Left kidney (tissue), 2 donors: ENCODE data around the gene TIAM2. TPM values are rescaled to one million over a fixed set of nuclear protein-coding genes. Genes with fewer than 3 reads are reported as not detected.
"Not testable (repeated sequence)": the region's sequence is repeated elsewhere in the genome, so short reads cannot be mapped to it uniquely, and the experiment has no call there.

Experiments used
- DNase-seq: peaks from one replicate; pipeline ENCODE4 v3.0.0-alpha.2; 2013
- polyA plus RNA-seq: library from polyadenylated mRNA; unstranded; fragments of 120-200 nt; gene quantifications from one replicate; pipeline ENCODE4 v1.2.1, GENCODE V29; 2013; ENCODE audit not compliant: insufficient read length

The TIAM2 gene
- polyA plus RNA-seq, 1 donor: 24.0 TPM

DNA sequence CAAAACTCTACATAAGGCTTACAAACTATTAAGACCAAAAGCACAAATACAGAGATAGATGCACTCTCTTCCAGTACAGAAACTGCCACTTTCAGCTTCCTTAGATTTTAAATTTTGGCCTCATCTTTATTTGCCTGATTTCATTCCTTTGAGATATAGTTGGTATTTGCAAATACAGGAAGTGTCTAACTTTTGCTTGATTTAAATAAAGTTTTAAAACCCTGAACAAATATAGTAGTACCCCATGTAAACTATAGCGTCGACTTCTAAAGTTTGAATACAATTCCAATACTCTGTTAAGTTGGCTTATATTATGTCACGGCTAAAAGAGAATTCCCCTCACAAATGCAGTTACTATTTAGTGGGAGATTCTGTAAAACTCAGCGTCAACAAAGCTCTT, 267.5 kb downstream of the TIAM2 start:
- DNase-seq: no peak

DNA sequence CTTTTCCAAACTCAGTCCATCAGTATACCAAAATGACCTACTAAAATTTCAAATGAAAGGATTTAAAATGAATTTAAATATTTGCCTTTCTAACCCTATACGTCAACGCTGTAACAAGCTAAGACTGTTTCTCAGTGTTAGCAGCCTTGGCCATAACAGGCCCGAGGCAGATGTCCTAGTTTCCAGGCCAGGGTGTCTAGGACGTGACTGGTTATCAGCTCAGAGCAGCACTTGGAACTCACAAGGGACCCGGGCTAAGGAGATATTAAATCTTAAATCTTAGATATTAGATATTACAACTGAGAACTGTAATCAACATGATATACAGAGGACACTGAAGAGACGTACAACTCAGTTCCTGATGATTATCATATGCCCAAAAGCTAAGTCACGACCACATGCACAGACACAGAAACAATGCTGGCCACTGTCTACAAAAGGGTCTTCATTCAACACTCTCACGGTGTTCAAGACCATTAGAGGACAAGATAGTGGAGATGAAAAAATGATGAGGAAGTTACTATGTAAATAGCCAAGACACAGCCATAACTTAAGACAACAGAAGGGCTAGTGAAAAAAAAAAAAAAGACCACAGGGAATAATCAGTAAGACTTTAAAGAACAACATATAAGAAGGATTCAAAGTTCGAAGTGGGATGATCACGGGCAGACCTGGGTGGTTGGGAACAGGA, 268.4 kb downstream of the TIAM2 start, which contains the start of gene CLDN20:
Gene CLDN20 (plus strand): TSS at position 641 of the 691 bp plus-strand sequence. CDS start 11,707 bp downstream, outside the sequence.
- no peak for DNase-seq

DNA sequence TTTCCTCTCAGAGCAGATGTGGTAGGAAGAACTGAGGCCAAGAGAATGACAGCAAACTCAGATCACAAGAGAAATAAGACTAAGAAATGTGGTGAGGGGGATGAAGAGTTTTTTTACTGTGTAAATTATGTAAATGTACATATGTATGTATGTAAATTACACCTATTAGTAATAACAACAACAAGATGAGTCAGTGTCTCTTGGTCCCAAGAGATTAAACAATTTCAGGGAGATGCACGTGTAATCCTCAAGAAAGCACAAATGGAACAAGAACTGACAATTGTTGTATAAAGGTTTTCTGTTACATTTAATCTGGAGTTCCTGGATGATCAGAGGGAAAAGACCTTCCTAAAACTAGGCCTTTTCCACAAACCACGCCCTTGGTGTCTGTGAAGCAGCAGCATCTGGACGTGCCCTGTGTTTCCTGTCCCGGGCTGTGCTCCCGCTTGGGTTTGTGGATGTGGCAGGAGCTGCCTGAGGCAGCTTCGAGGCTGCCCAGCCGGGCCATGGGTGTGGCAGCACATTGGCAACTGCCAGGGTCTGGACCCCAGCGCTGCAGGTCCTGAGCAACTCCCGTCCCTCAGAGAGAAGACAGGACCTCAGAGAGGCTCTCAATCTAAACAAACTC, 269.7 kb downstream of the TIAM2 start:
- DNase-seq: no peak

DNA sequence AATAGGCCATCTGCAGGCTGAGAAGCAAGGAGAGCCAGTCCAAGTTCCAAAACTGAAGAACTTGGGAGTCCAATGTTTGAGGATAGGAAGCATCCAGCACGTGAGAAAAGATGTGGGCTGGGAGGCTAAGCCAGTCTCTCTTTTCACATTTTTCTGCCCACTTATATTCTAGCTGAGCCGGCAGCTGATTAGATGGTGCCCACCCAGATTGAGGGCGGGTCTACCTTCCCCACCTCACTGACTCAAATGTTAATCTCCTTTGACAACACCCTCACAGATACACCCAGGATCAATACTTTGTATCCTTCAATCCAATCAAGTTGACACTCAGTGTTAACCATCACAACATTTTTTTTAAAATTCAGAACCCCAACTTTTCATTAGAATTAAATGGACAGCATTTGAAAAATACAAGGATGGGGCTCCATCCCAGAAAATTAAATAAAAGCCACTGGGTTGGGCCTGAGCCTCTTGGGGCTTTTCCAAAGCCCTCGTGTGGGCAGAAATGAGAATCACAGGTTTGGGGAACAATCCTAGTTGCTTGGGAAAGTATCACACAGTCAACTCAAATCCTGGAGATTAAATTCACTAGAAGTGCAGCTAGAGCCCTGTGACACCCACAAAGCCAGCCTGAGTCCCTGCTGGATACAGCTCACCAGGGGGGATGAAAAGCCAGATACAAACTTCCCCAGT, 270.9 kb downstream of the TIAM2 start:
- DNase-seq: no peak

DNA sequence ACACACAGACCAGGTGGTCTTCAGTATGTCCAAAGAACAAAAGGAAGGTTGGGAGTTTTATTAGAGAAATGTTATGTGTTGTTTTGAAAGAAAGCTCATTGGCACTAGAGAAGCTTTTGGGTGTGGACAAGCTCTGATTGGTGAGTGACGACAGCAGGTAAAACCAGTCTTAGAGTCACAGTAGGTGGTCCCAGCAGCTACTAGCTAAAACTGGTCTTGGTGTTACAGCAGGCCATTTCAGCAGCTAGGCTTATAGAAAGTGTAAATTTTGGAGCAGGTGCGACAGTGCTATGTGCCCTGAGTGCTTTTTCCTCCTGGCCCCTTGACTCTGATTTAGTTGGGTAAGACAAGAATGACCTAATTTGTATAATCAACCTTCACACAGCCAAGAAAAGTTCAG, 272.3 kb downstream of the TIAM2 start:
- DNase-seq: no peak

DNA sequence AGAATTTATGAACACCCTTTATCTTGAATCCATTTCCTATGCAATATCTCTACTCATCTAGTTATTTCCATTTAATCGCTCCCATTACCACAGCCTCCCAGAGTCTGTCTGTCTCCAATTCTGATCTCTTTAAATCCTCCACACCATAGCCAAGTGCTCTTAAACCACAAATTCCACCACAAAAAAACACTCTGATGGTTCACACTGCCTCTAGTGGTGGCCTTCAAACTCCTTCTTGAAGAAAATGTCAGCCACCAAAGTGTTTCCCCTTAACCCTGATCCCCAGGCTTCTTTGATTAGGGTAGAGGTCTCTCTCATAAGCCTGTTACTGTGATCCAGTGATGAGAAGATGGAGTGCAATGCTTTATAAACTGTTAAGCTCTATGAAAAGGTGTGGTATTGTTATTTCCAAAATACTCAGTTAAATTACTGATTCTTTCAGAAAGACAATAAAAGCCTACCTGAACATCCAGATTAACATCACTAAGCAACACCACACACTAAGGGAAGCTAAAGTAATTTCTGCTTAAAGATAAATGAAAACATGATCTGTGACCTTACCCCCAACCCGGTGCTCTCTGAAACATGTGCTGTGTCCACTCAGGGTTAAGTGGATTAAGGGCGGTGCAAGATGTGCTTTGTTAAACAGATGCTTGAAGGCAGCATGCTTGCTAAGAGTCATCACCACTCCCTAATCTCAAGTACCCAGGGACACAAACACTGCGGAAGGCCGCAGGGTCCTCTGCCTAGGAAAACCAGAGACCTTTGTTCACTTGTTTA, 273.2 kb downstream of the TIAM2 start:
- not testable (repeated sequence) for DNase-seq

DNA sequence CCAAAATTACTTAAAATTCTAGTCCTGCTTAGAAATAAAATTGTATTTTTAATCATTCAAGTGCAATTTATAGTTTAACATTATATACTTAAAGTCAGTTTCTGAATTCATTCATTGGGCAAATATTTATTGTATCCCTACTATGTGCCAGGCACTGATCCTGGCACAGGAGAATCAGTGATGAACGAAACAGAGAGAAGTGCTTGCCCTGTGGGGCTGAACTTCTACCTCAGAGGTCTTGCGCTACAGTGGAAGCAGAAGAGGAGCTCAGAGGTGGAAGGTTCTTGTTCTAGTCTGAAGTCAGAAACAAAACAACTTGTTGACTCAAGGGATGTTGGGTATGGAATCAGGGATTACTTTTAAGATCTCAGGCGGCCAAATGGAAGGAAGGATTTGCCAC, 274.6 kb downstream of the TIAM2 start:
- DNase-seq: no peak

DNA sequence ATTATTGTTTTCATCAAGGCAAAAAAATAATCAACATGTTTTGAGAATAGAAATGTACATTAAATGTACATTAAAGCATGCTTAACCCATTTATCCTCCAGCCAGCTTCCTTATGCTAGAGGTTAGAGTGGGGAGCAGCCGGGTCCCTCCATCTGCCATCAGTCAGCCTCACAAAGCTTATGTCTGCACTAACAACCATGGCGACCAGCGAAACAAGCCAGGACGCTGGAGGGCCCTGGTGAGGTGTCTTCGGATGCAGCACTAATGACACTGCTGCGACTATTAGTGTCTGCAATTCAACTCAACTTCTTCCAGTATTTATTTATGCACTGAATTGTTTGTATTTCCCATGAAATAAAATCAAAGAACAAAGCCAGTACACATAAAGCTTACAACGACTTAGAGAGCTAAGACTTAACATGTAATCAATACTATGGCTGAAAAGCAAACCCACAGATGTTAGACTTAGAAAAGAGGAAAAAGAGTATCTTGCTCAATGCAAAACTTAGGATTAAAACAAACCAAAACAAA, 275.5 kb downstream of the TIAM2 start:
- DNase-seq: no peak

DNA sequence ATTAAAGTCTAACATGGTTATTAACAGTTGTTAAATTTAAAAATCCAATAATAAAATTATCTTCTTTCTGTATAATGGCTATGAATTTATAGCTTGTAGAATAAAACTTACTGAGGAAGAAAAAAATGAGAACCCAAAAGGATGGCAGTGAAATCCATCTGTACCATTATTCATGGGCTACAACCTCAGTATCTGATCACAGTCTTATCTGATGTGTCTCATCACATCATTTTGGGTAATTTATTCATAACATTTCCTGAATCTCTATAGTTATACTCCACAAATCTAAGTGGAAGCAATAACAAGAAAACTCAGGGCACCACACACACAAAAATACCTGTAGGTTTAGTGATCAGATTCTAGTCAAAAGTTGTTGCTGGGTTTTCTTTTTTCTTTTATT, 276.0 kb downstream of the TIAM2 start:
- DNase-seq: no peak

DNA sequence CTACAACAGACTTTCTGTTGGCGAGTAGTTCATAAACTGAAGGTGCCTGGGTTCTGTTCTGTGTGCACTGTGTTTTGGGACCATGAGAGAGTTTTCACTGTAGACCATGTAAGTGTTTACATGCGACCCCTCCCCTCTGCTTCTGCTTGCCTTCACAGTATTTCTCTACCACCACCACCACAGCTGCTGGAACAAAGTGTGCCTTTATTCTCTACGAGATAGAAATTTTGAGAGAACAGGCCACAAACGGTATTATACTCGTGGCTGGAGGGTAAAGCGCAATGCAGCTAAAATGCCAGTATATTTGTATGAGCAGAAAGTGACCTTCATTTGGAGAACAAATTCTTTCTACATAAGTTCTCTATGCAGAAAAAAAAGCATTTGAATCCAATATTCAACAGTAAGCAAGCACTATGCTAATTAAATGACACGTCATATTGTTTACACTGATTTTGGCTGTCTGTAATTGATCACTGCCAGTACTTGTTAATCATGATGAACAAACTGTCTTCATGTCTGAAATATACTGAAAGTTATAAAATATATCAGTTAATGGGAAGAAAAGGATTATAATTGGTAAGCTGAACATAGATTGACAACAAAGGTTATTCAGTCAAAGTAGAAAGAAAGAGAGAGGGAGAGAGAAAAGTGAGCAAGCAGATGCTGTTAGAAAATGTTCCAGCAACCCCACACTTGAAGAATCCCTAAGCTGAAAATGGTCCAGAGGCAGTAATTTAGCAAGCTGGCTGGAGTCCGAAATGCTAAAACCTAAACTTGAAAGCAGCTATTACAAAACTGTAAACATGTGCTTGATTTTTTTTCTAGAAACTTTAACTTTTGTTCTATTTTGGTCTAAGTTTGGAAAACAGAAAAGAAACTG, 277.5 kb downstream of the TIAM2 start:
- peak; percentile 25 for DNase-seq

DNA sequence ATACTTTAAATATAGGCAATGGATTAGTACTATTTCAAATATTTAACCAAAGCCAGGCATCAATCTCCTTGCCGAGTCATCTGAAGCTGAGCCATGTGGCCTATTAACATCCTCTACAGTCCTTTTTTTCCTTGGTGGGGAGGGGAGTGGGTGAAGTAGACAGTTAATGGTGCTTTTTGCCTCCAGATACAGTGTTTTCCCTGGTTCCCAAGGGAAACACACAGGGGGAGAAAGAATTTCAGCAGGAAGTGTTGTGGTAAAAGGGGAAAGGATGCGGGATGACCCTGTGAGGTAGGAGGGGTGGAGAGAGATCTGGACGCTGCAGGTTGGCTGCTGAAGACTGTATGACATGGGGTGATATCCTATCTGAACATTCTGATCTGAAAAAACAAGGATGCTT, 278.3 kb downstream of the TIAM2 start:
- peak; percentile 5 for DNase-seq

DNA sequence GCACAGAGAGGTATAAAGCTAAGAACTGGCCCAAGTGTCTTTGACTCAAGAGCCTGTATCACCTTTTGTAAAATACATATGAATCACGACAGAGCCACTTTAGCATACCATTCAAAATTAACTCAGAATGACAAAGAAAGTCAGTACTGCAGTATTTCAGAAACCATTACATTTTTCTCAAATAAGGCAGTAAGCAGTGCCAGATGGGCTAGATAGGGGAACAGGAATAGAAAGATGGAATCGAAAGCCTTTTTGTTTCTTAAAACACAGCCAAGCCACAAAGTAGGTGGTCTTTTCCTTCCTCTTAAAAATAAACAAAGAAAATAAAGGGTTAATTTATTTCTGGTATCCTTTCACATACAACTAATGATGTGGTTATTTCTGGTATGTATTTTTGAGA, 279.0 kb downstream of the TIAM2 start:
- DNase-seq: no peak

DNA sequence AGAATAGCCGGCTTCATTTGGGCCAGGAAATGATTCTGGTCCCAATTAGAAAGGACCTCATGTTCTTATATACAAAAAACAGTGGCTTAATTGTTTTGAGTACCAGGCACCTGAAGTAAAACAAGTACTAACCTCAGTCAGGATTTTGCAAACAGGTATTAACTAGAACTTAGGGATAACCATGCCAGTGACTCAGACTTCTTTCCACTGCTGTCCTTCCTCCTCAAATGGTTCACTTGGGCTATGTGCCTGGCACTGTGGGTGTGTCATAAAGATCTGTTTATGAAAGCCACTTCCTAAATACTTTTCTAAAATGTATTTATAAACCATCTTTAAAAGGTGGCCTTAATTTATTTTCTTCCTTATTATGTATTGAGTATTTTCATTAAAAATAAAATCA, 279.4 kb downstream of the TIAM2 start:
- DNase-seq: no peak

DNA sequence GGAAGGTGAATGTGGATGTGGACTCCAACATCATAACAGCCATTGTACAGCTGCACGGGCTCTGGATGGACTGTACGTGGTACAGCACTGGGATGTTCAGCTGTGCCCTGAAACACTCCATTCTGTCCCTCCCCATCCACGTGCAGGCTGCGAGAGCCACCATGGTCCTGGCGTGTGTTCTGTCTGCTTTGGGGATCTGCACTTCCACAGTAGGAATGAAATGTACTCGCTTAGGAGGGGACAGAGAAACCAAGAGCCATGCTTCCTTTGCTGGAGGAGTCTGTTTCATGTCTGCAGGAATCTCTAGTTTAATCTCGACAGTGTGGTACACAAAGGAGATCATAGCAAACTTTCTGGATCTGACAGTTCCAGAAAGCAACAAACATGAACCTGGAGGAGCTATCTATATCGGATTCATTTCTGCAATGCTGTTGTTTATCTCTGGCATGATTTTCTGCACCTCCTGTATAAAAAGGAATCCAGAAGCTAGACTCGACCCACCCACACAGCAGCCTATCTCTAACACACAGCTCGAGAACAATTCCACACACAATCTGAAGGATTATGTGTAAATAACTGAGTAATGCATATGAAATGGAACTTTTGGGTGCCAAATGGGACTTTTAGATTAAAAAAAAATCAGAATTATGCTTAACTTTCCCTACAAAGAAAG, 280.8 kb downstream of the TIAM2 start:
- DNase-seq: no peak

DNA sequence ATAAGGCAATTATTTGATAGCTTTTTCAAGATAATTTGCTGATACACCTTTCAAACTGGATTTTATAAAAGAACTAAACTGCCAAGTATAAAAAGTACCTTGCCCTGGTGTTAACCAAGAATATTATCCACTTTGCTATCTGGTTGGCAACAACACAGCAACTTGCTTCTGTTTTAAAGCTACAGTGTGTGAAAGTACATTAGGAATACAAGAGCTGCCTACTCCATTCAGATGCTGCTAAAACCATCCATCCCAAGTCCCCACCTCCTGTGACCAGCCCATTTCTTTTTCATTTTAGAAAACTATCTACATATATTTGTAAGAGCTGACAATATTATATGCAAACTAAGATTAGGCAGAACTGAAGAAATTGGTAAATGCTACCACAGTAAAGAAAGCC, 281.5 kb downstream of the TIAM2 start:
- DNase-seq: no peak

DNA sequence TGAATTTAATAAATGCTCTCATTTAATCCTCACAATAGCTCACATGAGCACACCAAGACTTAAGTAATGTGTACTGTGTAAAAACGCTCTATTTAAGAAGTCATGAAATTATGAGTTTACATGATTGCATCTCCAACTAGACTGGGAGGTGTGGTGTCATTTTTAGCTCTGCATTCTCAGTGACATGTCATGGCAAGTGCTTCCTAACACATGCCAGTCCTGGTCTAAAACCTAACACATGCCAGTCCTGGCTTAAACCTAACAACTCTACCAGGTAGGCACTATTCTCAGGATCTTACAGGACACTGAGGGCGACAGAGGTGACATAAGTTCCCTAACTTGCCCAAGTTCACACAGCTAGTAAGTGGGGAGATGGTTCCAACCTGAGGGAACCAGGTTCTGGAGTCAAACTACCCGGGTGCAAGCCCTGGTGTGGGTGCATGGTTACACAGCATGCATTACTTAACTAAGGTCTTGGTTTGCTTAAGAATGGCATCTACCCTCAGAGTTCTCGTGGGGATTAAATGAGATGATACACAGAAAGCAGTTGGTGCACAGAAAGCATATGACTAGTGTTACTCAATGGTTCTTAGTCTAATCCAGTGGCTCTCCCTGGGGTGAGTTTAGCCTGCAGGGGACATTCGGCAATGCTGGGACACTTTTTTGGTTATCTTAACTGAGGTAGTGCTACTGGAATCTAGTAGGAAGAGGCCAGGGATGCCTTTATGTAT, 283.4 kb downstream of the TIAM2 start:
- no peak for DNase-seq

DNA sequence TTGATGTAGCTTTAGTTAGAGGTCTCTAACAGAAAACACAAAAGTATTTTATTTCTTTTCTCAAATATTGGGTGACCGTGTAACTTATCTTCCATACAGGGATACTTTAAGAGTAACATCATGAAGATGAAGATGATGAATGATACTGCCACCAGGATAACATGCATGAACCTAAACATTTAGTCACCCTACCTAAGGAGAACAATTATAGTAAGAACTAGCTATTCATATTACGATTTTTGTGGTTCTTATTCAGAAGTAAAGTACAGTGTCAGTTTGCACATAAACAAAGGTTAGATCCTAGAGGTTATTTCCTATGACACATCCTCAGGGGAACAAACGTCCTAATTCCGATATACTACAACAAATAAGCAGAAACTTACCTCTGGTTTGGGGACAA, 289.7 kb downstream of the TIAM2 start:
- no peak for DNase-seq

DNA sequence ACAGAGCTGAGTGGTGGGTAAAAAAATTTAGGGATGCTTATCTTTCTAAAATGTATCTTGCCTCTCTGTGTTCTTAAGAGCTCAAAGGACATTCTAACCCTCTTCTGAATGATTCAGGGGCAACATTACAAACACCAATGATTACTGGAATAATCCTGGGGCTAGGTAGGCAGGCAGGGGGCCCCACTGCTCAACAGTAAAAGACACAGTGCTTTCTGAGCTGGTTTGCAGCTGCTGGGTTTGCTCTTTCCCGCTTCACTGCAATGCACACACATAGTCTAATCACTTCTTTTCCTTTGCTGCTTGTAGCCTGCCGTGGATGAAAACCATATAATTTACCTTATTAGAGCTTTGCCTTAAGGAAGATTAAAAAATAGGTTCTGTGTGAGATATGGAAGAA, 292.6 kb downstream of the TIAM2 start:
- DNase-seq: no peak

DNA sequence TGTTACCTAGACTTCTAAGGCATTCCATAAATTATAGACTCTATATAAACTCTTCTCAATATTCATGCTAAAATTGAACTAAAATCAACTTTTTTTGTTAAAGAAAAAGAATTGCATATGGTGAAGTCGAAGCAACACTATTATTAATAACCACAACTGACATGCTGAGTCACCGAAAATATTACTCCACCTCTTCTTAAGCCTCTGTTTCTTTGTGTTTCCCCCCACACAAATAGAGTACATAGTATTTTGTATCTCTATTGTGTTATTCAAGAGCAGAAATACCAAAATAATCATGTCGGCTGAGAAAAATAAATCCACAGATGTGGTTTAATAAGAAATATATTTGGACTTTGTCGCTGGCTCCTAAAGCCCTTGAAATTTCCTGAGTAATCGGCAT, 295.4 kb downstream of the TIAM2 start:
- no peak for DNase-seq

DNA sequence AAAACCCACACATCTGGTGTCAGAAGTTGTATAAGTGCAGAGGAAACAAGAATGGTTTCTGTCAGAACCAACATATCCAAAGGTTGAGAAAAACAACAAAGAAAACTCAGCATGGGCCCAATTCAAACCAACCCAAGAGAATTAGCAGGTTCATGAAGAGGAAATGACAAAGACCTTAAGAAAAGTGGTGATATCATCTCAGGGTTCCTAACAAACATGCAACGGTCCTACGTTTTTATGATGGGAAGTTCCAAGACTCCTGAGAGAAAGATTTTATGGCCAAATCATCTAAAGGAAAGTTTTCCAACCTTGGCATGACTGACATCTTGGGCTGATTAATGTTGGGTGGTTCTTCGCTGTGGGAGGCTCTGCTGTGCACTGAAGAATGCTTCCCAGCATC, 296.2 kb downstream of the TIAM2 start:
- no peak for DNase-seq
